Stomach smooth muscle (tissue), 2 donors: ENCODE measurements around the gene SLX1A.
A peak's percentile ranks its signal among the peaks of the same experiment; 100 is the strongest.
"Not testable (repeated sequence)": the region's sequence is repeated elsewhere in the genome, so short reads cannot be mapped to it uniquely, and the experiment has no call there.

Experiments used
- H3K27ac ChIP-seq: one replicate; pipeline ENCODE4 v1.7.0; 2013; ENCODE audit warnings: mild to moderate bottlenecking, low read length, inconsistent platforms
- H3K27me3 ChIP-seq, 2 donors: one replicate each; pipeline ENCODE4 v1.7.0; 2013; ENCODE audit warnings: low read length in 2 of 2; ENCODE audit not compliant: insufficient read depth in 2 of 2, control insufficient read depth in 1 of 2
- H3K36me3 ChIP-seq, 2 donors: one replicate each; pipeline ENCODE4 v1.7.0; 2013; ENCODE audit warnings: low read length in 2 of 2; ENCODE audit not compliant: control insufficient read depth in 2 of 2, insufficient read depth in 2 of 2
- H3K4me1 ChIP-seq: one replicate; pipeline ENCODE4 v1.7.0; 2013; ENCODE audit warnings: low read length; ENCODE audit not compliant: control insufficient read depth, insufficient read depth
- H3K4me3 ChIP-seq, 2 donors: one replicate each; pipeline ENCODE4 v1.7.0; 2013; ENCODE audit warnings: low read length in 2 of 2
- H3K9ac ChIP-seq, 2 donors: one replicate each; pipeline ENCODE4 v1.7.0; 2013; ENCODE audit warnings: low read length in 2 of 2, mild to moderate bottlenecking in 1 of 2
- H3K9me3 ChIP-seq, 2 donors: one replicate each; pipeline ENCODE4 v1.7.0; 2013; ENCODE audit warnings: low read length in 2 of 2; ENCODE audit not compliant: control insufficient read depth in 2 of 2
- donor health status: healthy.
- donor health status: Pancreatic carcinoma.

Gene SLX1A

DNA sequence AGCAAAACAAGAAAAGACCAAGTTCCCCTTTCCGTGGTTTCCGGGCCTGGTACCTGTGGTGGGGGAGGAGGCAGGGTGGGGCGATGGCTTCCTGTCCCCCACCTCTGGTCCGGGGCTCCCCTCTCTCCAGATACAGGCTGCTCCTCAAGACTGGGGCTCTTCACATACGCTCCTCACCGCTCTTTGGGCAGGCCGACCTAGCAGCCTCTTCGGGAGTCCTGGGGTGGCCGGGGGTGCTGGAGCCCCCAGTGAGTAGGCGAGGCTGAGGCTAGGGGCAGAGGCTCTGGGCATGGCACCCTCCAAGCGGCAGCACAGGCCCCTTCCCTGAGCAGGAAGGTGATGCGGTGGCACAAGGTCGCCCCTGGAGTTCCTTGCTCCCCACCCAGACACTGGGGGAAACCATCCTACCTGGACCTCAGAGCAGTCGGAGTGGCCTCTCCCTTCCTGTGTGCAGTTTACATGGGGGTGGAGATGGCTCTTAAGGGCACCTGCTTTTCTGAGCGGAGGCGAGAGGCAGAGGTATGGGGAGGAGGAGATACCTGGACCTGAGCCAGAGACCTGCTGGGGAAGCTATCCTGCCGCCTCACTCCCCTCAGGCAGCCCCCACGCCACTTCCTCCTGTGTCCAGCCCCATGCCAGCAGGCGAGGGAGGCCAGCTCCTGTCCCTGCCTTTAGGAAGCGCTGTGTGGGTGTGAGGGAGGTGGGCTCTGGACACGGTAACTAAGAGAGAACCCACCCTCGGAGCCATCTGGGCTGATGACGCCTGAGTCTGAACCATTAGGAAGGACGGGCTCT, 9.4 kb upstream of the SLX1A start:
- Histone ChIP-seq H3K27me3 (peaks cover 0 to 2% of the 10 kb centered on the region in 2 donors), H3K9ac (no peak overlapping the region), H3K27ac (no peak overlapping the region), H3K9me3 (no peaks in the 10 kb centered on the region), H3K4me1 (peaks cover 9% of the 10 kb centered on the region), H3K36me3 (no peaks in the 10 kb centered on the region), H3K4me3 (peak overlapping the region in 1 of 2 donors; percentile 73)

DNA sequence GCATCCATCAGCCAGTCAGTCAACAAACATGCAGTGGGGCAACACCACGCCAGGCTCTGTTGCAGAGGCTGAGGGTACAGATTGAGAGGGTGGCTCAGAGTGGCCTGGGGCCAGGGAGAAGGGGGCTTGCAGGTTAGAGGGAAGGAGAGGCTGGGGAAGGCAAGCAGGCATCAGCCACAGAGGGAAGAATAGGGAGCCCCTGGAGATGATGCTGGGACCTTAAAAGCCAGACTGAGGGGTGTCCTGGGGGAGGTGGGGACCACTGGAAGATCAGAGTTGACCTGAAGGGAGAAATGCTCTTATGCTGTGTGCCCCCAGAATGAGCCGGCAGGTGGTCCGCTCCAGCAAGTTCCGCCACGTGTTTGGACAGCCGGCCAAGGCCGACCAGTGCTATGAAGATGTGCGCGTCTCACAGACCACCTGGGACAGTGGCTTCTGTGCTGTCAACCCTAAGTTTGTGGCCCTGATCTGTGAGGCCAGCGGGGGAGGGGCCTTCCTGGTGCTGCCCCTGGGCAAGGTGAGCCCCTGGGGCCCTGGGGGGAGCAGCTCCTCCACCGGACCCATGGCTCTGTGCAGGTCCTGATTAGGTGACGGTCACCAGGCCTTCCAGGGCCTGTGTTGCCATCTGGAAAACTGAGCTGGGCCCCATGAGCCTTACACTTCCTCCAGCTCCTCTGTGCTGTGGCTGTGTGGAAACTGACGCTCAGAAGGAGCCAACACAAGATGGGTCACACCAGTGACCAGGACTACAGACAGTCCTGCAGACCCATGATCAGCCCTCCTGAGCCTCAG, 8.6 kb upstream of the SLX1A start:
- peaks cover 9% of the 10 kb centered on the region for H3K4me1 ChIP-seq
- peaks cover 0 to 2% of the 10 kb centered on the region in 2 donors for H3K27me3 ChIP-seq
- H3K4me3 ChIP-seq, result peak overlapping the region in 1 of 2 donors; percentile 44
- no peaks in the 10 kb centered on the region for H3K36me3 ChIP-seq
- H3K9me3 ChIP-seq, result no peaks in the 10 kb centered on the region
- H3K9ac ChIP-seq, result no peak overlapping the region
- no peak overlapping the region for H3K27ac ChIP-seq

DNA sequence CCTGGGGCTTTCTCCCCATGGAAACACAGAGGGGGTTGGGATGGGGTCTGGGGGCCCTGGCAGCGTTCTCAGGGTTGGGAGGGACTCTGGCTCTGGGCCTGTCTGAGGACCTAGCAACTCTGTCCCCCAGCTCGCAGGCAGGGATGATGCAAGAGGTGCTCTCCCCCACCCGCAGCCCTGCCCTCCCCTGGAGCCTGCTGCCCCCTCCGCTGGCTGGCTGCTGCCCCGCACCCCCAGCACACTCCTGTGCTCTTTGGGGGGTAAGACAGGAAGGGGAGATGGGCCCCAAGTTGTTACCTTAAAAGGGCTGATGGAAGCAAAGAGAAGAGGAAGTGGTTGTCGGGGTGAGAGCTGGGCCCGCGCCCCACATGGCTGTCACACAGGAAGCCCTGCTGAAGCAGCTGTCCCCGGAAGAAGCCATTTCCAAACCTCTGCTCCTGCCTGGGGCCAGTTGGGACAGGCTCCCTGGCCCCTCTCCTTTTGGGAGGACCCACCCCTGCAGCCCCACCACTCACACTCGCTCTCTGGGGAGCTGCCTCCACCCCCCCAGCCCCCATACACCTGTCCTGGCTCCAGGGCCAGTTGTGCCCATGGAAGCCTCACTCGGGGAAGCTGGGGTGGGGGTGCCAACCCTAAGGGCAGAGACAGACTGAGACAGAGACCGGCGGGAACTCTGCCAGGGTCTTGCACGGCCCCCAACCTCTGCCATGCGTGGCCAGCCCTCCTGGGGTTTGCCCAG, 7.8 kb upstream of the SLX1A start:
- Histone ChIP-seq H3K4me1 (peaks cover 9% of the 10 kb centered on the region), H3K36me3 (no peaks in the 10 kb centered on the region), H3K4me3 (no peak overlapping the region), H3K27ac (no peak overlapping the region), H3K9me3 (no peaks in the 10 kb centered on the region), H3K9ac (no peak overlapping the region), H3K27me3 (peaks cover 0 to 2% of the 10 kb centered on the region in 2 donors)

DNA sequence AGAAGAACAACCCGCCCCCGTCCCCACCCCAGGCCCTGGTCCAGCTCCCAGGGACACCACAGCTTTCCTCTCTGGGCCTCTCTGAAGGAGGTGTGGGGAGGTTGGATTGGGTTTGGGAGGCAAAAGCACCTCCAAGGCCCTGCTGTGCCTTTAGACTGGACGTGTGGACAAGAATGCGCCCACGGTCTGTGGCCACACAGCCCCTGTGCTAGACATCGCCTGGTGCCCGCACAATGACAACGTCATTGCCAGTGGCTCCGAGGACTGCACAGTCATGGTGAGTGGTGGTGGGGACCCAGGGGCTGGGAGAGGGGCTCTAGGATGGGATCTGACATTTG, 7.3 kb upstream of the SLX1A start:
- Histone ChIP-seq H3K27me3 (peaks cover 0 to 2% of the 10 kb centered on the region in 2 donors), H3K4me1 (peaks cover 9% of the 10 kb centered on the region), H3K9me3 (no peaks in the 10 kb centered on the region), H3K4me3 (no peak overlapping the region), H3K9ac (no peak overlapping the region), H3K36me3 (no peaks in the 10 kb centered on the region), H3K27ac (no peak overlapping the region)

DNA sequence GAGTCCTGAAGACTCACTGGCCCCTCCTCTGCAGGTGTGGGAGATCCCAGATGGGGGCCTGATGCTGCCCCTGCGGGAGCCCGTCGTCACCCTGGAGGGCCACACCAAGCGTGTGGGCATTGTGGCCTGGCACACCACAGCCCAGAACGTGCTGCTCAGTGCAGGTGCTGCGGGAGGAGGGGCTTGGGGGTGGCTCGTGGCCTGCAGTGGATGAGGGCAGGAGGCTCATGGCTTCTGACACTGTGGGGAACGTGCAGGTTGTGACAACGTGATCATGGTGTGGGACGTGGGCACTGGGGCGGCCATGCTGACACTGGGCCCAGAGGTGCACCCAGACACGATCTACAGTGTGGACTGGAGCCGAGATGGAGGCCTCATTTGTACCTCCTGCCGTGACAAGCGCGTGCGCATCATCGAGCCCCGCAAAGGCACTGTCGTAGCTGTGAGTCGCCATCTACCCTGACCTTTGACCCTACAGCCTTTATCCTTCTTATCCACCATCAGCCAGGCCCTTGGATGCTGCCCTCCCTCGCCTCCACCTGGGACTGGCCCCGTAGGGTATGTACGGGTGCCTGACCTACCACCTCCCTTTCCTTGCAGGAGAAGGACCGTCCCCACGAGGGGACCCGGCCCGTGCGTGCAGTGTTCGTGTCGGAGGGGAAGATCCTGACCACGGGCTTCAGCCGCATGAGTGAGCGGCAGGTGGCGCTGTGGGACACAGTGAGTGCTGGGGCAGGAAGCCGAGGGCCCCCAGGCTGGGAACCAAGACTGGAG, 6.7 kb upstream of the SLX1A start:
- H3K36me3 ChIP-seq, result no peaks in the 10 kb centered on the region
- H3K9me3 ChIP-seq, result no peaks in the 10 kb centered on the region
- H3K27ac ChIP-seq, result no peak overlapping the region
- H3K4me1 ChIP-seq, result peaks cover 9% of the 10 kb centered on the region
- no peak overlapping the region for H3K9ac ChIP-seq
- H3K4me3 ChIP-seq, result no peak overlapping the region
- H3K27me3 ChIP-seq, result peaks cover 0 to 2% of the 10 kb centered on the region in 2 donors

DNA sequence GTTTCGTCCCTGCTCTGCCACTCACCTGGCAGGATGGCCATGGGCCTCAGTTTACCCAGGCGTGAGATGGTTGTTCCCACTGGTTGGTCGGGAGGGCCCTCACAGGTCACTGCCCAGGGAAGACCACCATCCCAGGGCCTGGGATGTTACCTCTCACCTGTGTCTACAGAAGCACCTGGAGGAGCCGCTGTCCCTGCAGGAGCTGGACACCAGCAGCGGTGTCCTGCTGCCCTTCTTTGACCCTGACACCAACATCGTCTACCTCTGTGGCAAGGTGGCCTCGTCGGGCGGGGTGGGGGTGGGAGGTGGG, 6.2 kb upstream of the SLX1A start:
- no peak overlapping the region for H3K27ac ChIP-seq

DNA sequence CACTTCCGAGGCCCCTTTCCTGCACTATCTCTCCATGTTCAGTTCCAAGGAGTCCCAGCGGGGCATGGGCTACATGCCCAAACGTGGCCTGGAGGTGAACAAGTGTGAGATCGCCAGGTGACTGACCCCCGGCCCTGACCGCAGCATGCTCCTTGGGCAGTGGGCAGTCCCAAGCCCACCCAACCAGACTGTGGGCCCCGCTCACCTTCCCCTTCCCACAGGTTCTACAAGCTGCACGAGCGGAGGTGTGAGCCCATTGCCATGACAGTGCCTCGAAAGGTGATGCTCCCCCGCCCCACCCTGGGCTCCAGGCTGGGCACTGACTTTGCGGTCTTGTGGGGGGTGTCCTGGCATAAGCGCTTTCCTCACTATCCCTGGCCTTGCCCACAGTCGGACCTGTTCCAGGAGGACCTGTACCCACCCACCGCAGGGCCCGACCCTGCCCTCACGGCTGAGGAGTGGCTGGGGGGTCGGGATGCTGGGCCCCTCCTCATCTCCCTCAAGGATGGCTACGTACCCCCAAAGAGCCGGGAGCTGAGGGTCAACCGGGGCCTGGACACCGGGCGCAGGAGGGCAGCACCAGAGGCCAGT, 5.6 kb upstream of the SLX1A start:
- H3K36me3 ChIP-seq, result no peaks in the 10 kb centered on the region
- peaks cover 5% of the 10 kb centered on the region for H3K4me1 ChIP-seq
- H3K9ac ChIP-seq, result no peak overlapping the region
- peaks cover 0 to 2% of the 10 kb centered on the region in 2 donors for H3K27me3 ChIP-seq
- no peaks in the 10 kb centered on the region for H3K9me3 ChIP-seq
- H3K27ac ChIP-seq, result no peak overlapping the region
- no peak overlapping the region for H3K4me3 ChIP-seq

More for the DNA sequence above, 6.2 kb upstream of the SLX1A start:
- Histone ChIP-seq H3K4me3 (no peak overlapping the region), H3K27me3 (peaks cover 0 to 2% of the 10 kb centered on the region in 2 donors), H3K36me3 (no peaks in the 10 kb centered on the region), H3K9ac (no peak overlapping the region), H3K4me1 (peaks cover 9% of the 10 kb centered on the region), H3K9me3 (no peaks in the 10 kb centered on the region)

DNA sequence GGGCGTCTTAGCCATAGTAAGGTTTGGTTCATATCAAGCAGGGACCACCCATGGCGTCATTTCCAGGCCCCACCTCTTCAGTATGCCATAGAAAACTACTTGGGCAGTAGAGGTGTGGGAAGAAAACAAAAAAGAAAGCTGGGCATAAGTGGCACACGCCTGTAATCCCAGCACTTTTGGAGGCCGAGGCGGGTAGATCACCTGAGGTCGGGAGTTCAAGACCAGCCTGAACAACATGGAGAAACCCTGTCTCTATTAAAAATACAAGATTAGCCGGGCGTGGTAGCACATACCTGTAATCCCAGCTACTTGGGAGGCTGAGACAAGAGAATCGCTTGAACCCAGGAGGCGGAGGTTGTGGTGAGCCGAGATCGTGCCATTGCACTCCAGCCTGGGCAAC, 2.5 kb upstream of the SLX1A start:
- H3K36me3 ChIP-seq, H3K27ac ChIP-seq, H3K27me3 ChIP-seq, H3K9ac ChIP-seq, H3K4me3 ChIP-seq, H3K4me1 ChIP-seq, H3K9me3 ChIP-seq: not testable (repeated sequence)

DNA sequence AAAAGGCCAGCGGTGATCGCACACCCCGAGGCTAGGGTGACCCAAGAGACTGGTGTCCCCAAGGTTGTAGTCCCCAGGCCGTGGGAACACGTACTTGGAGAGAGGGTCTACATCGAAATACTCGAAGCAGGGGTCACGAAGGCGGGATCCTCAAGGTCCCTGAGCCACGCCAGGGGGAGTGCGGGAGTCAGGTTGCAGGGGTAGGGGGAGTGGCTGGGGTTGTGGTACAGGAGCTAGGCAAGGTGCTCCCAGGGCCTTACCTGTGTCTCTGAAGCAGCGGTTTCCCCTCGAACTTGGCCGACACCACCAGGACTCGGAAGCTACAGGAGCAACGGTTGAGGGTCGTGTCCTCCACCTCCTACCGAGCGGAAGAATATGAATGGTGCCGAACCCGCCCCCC, 577 bp upstream of the SLX1A start:
- not testable (repeated sequence) for H3K27ac ChIP-seq, H3K9ac ChIP-seq, H3K9me3 ChIP-seq, H3K4me1 ChIP-seq, H3K36me3 ChIP-seq, H3K4me3 ChIP-seq, H3K27me3 ChIP-seq
